HG03575 (cell line): ENCODE data around the gene ARHGAP44.

ENCODE experiments used
- ATAC-seq: cut with Tn5 transposase; IDR thresholded peaks from one replicate; pipeline ENCODE4 v1.9.1; 2021; ENCODE audit not compliant: unreplicated experiment, insufficient number of reproducible peaks, low FRiP score; ENCODE audit errors: extremely low read depth

Gene ARHGAP44

DNA sequence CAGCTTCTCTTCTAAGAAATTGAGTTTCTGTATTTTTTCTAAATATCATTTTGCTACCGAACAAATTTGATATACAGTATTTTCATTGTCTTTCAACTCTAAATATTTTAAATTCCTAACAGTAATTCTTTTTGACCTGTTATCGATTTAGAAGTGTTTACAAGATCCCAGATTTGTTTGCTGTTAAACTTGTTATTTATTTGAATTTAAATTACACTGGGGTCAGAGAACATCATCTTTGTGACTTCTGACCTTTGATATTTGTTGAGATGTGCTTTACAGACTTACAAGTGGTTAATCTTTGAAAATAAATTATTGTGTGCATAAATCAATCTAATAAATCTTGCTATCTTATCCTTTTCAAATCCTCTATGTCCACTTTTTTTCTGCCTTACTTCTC lies 94.2 kb downstream of the ARHGAP44 start:
- no peak for ATAC-seq

DNA sequence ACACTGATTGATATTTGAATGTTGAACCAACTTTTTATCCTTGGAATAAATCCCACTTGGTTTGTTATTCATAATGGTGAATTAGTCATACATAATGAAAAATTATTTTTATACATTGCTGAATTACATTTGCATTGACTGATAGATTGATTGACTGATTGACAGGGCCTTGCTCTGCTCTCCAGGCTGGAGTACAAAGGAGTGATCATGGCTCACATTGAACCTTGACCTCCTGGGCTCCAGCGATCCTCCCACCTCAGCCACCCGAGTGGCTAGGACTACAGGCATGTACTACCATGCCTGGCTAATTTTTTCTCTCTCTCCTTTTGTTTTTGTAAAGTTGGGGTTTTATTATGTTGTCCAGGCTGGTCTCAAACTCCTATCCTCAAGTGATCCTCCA lies 97.8 kb downstream of the ARHGAP44 start:
- ATAC-seq = no peak

DNA sequence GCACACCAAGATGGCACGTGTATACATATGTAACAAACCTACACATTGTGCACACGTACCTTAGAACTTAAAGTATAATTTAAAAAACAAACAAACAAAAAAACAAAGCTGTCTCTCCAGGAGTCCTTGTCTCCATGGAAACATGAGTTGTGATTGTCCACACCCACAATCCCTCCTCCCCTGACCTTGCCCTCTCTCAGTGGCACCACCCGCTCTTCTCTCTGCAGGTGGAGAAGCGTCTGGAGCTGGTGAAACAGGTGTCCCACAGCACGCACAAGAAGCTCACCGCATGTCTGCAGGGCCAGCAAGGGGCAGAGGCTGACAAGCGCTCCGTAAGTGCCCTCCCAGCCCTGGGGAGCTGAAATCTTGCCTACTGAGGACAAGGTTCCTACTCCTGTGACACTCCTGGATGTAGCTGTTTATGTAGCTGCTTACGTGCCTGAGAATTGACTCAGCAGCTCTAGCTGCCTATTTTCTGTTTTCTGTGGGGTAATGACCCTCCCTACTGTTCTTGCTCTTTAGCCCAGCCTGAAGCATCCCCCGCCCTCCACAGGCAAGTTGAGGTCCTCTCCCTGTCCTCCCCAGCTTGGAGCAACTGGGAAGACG lies 107.0 kb downstream of the ARHGAP44 start:
- ATAC-seq = no peak

DNA sequence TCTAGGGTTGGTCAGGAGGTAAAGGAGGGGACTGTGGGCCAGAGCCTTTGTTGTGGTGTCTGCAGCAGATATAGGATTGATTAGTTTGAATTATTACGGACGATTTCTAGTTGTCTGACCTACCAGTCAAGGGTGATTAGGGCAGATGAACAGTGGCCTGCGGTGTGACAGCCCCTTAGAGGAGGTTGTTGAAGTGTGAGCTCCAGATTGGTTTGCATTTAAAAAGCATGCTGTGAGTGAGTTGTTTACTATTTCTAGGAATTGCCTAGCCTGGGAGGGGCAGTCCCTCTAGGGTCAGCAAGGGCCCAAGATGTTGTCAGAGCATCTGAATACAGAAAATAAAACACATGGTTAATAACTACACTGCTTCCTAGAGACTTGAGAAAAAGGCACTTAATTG lies 108.8 kb downstream of the ARHGAP44 start:
- no peak for ATAC-seq

DNA sequence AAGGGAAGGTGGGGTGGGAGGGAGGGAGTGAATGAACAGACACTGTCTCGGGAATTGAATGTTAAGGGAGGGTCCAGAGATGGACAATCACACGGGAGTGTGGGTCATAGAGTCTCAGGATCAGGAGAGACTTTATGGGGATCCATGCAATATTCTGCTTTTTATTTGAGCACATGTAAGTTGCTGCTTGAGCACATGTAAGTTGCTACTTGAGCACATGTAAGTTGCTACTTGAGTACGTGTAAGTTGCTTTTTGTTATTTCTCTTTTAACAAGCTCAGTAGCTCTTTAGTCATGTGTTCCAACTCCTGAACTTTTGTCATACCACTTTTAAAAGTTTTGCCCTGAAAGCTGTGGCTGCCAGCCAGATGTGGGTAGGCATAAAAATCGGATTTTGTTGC lies 110.3 kb downstream of the ARHGAP44 start:
- no peak for ATAC-seq

DNA sequence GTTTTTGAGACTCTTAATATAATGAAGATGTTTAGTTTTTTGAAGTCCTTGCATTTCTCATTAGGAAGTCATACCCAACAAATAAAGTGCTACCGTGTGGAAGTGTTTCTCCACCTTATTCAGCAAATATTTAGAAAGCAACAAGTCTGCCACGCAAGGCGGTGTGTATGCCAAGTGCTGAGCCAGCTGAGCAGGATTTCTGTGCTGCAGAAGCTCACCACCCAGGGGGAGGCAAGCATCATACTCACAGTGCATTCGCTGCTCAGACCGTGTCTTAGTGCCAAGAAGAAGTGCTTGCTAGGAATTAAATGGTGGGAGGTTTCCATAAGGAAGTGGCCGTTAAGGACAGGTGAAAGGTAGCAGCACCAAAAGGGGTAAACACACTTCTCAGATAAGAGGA lies 111.2 kb downstream of the ARHGAP44 start:
- no peak for ATAC-seq

DNA sequence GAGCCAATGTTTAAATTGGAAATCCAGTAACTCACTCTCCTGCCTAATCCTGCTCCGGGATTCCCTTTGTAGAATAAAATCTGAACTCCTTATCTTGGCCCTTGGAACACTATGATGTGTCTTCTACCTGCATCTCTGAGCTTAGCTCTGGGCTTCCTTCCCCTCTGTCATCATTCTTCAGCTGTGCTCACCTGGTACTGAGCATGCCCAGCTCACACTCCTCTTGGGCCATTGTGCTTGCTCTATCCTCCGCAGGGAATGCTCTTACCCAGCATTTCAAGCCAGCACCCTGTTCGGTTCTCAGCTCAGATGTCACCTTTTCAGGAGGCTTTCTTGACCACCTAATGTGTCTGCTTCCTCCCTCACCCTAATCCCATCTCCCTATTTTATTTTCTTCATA lies 112.7 kb downstream of the ARHGAP44 start:
- ATAC-seq = no peak

DNA sequence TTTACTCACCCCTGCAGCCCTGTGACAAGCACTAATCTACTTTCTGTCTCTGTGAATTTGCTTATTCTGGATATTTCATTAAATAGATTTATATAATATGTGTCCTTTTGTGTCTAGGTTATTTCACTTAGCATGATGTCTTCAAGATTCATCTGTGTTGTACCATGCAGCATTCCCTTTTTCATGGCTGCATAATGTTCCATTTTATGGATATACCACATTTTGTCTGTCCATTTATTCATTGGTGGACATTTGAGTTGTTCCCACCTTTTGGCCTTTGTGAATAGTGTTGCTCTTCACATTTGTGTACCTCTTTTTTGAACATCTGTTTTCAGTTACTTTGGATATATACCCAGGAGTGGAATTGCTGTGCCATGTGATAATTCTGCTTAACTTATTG lies 118.2 kb downstream of the ARHGAP44 start:
- ATAC-seq = no peak

DNA sequence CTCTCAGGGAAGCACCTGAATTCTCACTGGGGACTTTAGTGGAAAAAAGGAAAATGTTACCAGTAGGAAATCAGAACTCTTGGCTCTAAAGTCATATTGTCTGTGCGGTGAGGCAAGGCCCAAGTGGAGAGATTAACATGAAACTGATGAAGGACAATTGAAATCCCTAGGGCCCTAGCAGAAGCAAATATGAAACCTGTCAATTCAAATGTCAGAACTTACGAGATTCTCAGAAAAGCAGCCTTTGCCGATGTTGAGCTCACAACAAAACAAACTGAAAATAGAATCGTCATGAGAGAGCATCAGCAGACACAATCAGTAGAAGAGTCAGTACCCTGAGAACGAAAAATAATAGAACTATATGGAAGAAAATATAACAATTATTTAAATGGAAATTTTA lies 119.7 kb downstream of the ARHGAP44 start:
- no peak for ATAC-seq

DNA sequence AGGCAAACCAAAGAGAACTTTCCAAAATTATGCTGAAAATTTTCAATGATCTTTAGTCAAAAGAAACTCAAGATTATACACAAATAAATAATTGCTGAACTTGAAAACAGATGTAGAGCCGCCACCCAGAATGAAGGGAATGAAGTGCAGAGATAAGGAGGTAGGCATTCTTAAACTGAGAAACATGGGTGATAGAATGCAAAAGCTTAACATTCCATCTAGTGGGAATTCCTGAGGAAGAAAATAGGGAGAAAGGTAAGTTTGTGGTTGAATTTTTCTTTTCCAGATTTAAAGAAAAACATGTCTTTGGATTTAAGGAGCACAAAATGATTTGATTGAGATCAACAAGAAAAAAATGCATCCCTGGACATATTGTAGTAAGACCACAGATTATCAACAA lies 120.2 kb downstream of the ARHGAP44 start:
- no peak for ATAC-seq

DNA sequence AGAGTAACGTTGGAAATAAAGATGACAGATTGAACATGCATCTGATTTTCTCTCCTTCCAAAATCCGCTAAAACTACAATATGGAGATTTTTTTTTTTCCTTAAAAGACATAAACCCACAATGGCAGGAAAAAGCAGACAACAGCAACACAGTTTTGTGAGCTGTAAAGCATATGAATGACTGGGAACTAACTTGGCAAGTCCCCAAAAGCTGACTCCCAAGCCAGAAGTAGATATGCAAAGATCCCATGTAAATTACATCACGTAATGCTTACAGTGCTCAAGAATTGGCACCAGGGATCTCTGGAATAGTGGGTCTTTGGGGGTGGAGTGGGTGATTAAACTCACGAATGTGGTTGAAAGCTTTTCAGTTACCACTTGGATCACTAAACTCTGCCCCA lies 121.9 kb downstream of the ARHGAP44 start:
- ATAC-seq = no peak

DNA sequence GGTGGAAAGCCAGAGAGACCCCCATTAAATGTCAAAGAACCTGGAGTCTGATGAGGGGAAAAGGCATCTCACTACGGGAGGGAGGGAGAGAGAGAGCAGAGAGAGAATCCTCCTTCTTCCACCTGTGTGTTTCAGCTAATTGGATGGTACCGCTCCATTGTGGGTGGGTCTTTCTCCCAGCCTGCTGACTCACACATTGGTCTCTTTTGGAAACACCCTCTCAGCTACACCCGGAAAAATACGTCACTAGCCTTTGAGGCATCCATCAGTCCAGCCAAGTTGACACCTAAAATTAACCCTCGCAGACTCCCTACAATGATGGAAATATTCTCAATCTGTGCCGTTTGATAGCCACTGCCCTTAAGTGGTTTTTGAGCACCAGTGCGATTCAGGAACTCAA lies 128.1 kb downstream of the ARHGAP44 start:
- no peak for ATAC-seq

DNA sequence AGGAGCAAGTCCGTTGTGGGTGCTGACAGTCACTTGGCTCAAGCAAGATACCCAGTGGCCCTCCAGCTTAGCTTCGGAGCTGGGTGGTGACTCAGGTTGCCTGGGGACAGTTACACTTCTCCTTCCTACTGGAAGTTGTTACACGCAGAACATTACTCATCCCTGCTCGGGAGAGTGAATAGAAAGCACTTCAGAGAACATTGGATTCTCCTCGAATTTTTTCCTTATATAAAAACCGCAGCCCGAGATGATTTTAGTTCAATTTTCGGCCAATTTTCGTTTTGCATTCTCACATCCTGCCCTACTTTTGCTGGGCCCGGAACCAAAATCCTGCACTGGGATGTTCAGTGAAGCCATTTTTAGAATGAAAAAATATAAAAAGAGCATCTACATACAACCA lies 128.8 kb downstream of the ARHGAP44 start:
- ATAC-seq = no peak

DNA sequence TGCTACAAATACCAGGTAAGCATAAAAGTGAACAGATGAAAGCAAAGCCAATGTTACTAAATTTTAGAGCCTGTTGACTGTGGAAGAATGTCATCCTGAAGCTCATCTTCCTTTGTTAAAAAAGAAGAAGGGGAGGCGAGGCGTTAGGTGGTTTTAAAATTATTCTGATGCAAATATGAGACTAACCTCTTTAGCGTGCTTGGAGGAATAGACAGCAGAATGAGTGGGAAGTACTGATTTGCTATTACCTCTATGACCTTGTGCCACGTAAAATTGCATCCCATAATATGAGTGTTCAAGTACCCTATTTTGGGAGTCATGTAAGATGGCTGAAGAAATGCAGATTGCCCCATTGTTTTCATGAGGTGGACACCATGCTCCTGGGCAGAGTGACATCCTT lies 132.8 kb downstream of the ARHGAP44 start:
- no peak for ATAC-seq

DNA sequence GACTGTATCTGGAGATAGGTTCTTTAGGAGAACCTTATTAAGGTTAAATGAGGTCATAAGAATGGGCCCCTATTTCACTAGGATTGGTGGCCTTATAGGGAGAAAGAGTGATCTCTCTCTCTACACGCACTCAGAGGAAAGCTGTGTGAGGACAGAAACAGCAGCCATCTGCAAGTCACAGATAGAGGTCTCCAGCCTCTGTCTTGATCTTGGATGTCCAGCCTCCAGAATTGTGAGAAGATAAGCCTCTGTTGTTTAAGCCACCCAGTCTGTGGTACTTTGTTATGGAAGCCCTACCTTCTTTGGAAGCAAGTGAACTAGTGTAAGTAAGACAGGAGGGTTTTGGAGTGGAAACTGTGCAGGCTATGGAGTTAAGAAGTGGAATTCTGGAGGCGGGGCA lies 135.3 kb downstream of the ARHGAP44 start:
- no peak for ATAC-seq

DNA sequence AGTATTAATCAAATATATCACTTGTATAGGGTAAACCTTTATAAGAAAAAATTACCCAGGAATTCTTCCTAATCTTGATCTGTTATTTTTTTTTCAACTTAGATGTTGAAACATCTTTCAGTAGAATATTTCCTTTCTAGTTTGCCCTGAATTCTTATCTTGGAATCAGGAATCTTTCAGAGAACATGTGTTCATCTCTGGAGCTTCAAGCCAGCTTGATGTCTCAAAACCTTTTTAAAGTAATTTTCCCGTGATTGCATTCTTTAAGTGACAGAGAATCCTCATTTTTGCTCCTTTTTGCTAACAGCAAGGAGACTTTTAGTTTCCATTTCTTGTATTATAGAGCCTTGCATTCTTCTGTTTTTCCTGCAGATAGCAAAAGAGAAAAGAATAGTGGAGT lies 137.7 kb downstream of the ARHGAP44 start:
- no peak for ATAC-seq

DNA sequence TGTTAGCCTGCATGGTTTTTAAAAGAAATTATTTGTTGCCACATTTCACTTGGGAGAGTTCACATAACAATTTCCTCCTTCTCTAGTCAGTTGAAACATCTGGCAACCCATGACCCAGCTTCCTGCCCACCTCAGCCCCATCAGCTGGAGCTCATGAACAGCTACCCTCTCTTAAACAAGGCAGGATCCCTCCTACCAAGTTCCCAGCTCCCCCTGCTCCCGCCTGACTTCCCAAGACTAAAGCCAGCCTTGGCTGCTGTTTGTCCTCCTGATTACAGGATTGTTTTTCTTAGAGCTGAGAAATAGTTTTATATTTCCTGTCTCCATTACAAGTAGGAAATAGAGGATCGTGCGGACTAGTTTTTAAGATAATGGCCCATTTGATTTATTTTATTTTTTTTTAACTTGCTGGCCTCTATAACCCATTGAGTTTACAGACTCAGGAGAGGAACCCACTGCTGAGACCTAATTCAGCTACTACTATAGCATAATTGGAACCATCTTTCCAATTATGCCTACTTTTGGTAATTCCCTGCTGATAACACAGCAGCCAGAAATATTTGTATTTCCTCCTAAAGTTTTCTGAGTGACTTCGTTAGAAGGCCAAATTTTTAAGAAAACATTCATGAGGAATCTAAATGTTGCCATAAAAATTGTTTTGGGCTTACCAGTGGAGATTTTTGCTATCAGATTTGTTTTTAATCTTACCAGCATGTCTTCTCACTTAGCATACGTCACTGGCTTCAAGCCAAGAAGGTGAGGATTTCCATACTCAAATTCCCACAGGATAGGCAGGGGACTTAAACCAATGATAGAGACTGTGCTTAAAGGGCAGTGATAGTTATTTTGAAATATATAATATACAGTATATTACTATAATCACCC lies 138.5 kb downstream of the ARHGAP44 start:
- ATAC-seq = no peak

DNA sequence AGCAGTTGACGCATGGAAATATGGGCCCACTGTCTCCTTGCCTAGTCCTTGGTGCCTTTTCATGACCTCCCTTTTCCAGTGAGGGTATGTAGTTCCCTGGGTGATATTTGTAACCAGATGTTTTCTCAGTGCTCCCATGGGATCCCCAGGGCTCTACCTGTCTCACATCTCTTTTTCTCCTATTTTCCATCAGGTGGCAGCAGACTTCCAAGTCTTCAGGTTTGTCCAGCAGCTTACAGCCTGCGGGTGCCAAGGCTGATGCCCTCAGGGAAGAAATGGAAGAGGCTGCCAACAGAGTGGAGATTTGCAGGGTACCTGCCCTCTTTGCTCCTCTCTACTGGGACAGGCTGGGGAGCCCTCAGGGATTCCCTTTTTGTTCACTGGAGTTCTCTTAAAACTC lies 139.4 kb downstream of the ARHGAP44 start:
- ATAC-seq = no peak

DNA sequence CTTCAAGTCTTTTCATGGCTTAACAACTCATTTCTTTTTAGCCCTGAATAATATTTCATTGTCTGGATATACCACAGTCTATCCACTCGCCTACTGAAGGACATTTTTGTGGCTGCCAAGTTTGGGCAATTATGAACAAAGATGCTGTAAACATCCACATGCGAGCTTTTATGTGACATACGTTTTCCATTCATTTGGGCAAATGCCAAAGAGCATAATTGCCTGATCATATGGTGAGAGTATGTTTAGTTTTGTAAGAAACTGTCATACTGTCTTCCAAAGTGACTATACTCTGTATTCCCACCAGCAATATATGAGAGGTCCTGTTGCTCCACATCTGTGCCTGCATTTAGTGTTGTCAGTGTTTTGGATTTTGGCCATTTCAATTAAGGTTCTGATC lies 147.2 kb downstream of the ARHGAP44 start:
- ATAC-seq = no peak

DNA sequence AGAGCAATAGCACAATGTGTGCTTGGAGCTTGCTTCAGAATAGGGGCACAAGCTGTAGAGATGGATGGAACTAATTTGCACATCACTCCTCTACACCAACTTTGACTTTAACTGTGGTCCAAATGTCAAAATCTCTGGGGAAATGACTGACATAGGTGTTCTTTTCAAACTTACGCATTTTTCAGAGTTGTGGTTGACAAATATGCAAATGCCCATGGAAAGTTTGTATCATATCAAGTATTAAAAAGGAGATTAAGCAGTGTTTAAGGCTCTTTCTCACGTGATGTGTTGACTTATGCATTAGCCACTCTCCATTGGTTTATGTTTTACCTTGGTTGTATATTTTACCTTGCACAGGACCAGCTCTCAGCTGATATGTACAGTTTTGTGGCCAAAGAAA lies 151.4 kb downstream of the ARHGAP44 start:
- no peak for ATAC-seq

DNA sequence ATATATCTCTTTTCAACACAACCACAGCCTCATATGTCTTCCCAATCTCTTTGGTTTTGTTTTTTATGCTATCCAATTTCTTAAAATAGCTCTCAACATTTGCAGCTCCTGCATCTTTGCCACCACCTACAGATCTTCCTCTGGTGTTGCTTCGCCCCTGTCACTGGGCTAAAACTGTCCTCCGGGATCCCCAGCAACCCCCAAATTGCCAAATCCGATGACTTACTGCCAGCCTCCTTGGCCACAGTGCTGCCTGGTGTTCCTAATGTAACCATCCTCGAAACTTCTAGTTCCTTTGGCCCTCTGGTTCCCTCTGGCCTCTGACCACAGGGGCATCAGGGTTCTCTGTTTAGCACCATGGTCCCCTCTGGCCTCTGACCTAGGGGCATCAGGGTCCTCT lies 157.7 kb downstream of the ARHGAP44 start:
- ATAC-seq = no peak
